ENCODE results near the gene ZBTB16.

DNA sequence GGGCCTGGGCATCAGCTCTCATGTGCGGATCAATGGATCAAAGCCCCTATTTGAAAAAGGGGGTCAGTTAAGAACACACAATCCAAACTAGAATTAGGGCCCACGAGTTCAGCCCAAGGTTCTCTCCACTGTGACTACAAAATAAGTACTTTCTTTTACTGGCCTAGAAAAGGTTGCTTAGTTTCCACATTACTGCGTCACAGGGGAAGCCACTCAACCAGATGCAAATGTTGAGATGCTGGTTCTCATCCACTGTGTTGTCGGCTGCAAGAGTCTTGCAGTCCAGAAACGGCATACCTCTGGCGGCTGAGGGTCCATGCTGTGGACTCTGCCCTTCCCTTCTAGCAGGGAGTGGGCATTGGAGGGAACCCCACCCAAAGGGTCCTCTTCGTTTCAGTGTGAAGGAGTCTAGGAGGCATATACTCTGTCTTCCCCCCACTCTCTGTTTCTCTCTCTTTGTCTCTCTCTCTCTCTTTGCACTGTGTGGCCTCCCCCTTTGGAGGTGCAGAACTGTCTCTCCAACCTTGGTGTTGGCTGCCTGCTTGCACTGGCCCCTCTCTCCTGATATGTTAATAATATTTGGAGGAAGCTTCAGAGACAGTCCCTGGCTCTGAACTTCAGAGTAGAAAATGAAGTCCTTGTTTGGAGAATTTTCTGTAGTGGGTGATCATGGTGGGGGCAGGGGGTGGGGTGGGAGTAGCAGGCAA is 137.6 kb downstream of the ZBTB16 start:
- no peak for TF ChIP-seq EZH2 (IDR thresholded peaks at IDR 0.05)
- no peak for TF ChIP-seq FOXP2 (optimal IDR thresholded peaks at IDR 0.05; ENCODE audit: control extremely low read depth, extremely low read length, insufficient read depth)
